ENCODE data around the gene BTBD16. TPM values are rescaled to one million over a fixed set of nuclear protein-coding genes. Genes with fewer than 3 reads are reported as not detected.

Gene BTBD16
- total RNA-seq, 2 experiments from 2014 or later = 0.06 TPM; not detected in 1

GRCh38 chr10:122352817-122353525, 81.9 kb downstream of the BTBD16 start:
- BruUV-seq (replicated peaks) = no TSS peak
- CTCF ChIA-PET (ENCODE audit: unreplicated experiment) = no interaction called here
- TF ChIP-seq CTCF (conservative IDR thresholded peaks at IDR 0.05; ENCODE audit: low read length) = no peak
- no peak for TF ChIP-seq EZH2phosphoT487 (IDR thresholded peaks at IDR 0.05; ENCODE audit: borderline replicate concordance, low read depth, low read length)

GRCh38 chr10:122354383-122354782, 83.3 kb downstream of the BTBD16 start:
- CTCF ChIA-PET (ENCODE audit: unreplicated experiment) = no interaction called here
- H3K27ac ChIP-seq (ENCODE audit: low read depth, low read length, poor library complexity, severe bottlenecking) = no peak overlapping the region
- intact Hi-C loops (cut with micrococcal nuclease; ENCODE audit: unreplicated experiment) = no loop called here
- TF ChIP-seq CTCF (conservative IDR thresholded peaks at IDR 0.05; ENCODE audit: low read length) (no peak), EZH2phosphoT487 (IDR thresholded peaks at IDR 0.05; ENCODE audit: borderline replicate concordance, low read depth, low read length) (no peak)
- no peak overlapping the region for H3K4me2 ChIP-seq (ENCODE audit: low read length)
- POLR2A ChIA-PET = no interaction called here
- no peaks in the 10 kb centered on the region for H3K36me3 ChIP-seq (ENCODE audit: insufficient read depth, low read length)
- DNase-seq (ENCODE audit: low spot score) = no peak
- BruUV-seq (replicated peaks) = no TSS peak
- no peaks in the 10 kb centered on the region for H4K20me1 ChIP-seq (ENCODE audit: insufficient read depth, low read length)
- H3K9me3 ChIP-seq (ENCODE audit: low read length) = no peaks in the 10 kb centered on the region; the same call in 1 of the 2 replicates
- no peak overlapping the region for H2AFZ ChIP-seq (ENCODE audit: low read length)
- no peaks in the 10 kb centered on the region for H3K9me2 ChIP-seq (ENCODE audit: insufficient read depth, low read length)
- no peaks in the 10 kb centered on the region for H3K79me2 ChIP-seq (ENCODE audit: insufficient read depth, low read depth, low read length)
- H3K4me1 ChIP-seq (ENCODE audit: insufficient read depth, low read length, poor library complexity, severe bottlenecking) = peaks cover 11% of the 10 kb centered on the region
- H3K4me3 ChIP-seq (ENCODE audit: low read depth, low read length, poor library complexity, severe bottlenecking) = no peak overlapping the region

More at GRCh38 chr10:122352817-122353525, 81.9 kb downstream of the BTBD16 start:
- Histone ChIP-seq H3K9me2 (ENCODE audit: insufficient read depth, low read length) (no peaks in the 10 kb centered on the region), H3K4me2 (ENCODE audit: low read length) (no peak overlapping the region), H3K9me3 (ENCODE audit: low read length) (no peaks in the 10 kb centered on the region; the same call in 1 of the 2 replicates), H4K20me1 (ENCODE audit: insufficient read depth, low read length) (no peaks in the 10 kb centered on the region), H3K36me3 (ENCODE audit: insufficient read depth, low read length) (no peaks in the 10 kb centered on the region), H3K27ac (ENCODE audit: low read depth, low read length, poor library complexity, severe bottlenecking) (no peak overlapping the region), H3K79me2 (ENCODE audit: insufficient read depth, low read depth, low read length) (no peaks in the 10 kb centered on the region), H3K4me3 (ENCODE audit: low read depth, low read length, poor library complexity, severe bottlenecking) (no peak overlapping the region), H3K4me1 (ENCODE audit: insufficient read depth, low read length, poor library complexity, severe bottlenecking) (peaks cover 25% of the 10 kb centered on the region), H2AFZ (ENCODE audit: low read length) (no peak overlapping the region)
- POLR2A ChIA-PET = interaction anchor here (0.9 to 1.2 kb wide), 3 partner anchors 12 to 38 kb away, joined by 3 to 4 read pairs (median 3); no protein-coding TSS in a partner anchor
- intact Hi-C loops (cut with micrococcal nuclease; ENCODE audit: unreplicated experiment) = no loop called here
- DNase-seq (ENCODE audit: low spot score) = no peak

GRCh38 chr10:122357685-122358084, 86.6 kb downstream of the BTBD16 start:
- Histone ChIP-seq H3K36me3 (ENCODE audit: insufficient read depth, low read length) (no peaks in the 10 kb centered on the region), H3K4me1 (ENCODE audit: insufficient read depth, low read length, poor library complexity, severe bottlenecking) (no peaks in the 10 kb centered on the region), H3K27ac (ENCODE audit: low read depth, low read length, poor library complexity, severe bottlenecking) (no peak overlapping the region), H2AFZ (ENCODE audit: low read length) (no peak overlapping the region), H3K79me2 (ENCODE audit: insufficient read depth, low read depth, low read length) (no peaks in the 10 kb centered on the region), H4K20me1 (ENCODE audit: insufficient read depth, low read length) (no peaks in the 10 kb centered on the region), H3K9me3 (ENCODE audit: low read length) (no peaks in the 10 kb centered on the region), H3K4me2 (ENCODE audit: low read length) (no peak overlapping the region), H3K4me3 (ENCODE audit: low read depth, low read length, poor library complexity, severe bottlenecking) (no peak overlapping the region), H3K9me2 (ENCODE audit: insufficient read depth, low read length) (no peaks in the 10 kb centered on the region)
- no peak for DNase-seq (ENCODE audit: low spot score)
- BruUV-seq (replicated peaks) = no TSS peak
- TF ChIP-seq EZH2phosphoT487 (IDR thresholded peaks at IDR 0.05; ENCODE audit: borderline replicate concordance, low read depth, low read length) (no peak), CTCF (conservative IDR thresholded peaks at IDR 0.05; ENCODE audit: low read length) (no peak)
- CTCF ChIA-PET (ENCODE audit: unreplicated experiment) = no interaction called here
- intact Hi-C loops (cut with micrococcal nuclease; ENCODE audit: unreplicated experiment) = no loop called here
- POLR2A ChIA-PET = interaction anchor here (1.0 kb wide), 1 partner anchor 1260 kb away, joined by 4 read pairs; no protein-coding TSS in a partner anchor
